Trophoblast cell (in vitro differentiated cells and primary cell): ENCODE results near the gene NRXN3.

ENCODE experiments used
- DNase-seq, 2 donors: peaks; one replicate each; pipeline ENCODE4 v3.0.0-alpha.2; 2016
- H2AFZ ChIP-seq: 2 replicates; pipeline ENCODE4 v1.6.1; 2013; ENCODE audit warnings: low read length, moderate library complexity, mild to moderate bottlenecking; ENCODE audit not compliant: insufficient read depth, poor library complexity
- H2AK5ac ChIP-seq: 2 replicates; pipeline ENCODE4 v1.6.1; 2013; ENCODE audit warnings: mild to moderate bottlenecking, low read length
- H2BK120ac ChIP-seq: 2 replicates; pipeline ENCODE4 v1.6.1; 2013; ENCODE audit warnings: low read length, mild to moderate bottlenecking, moderate library complexity; ENCODE audit not compliant: insufficient read depth, poor library complexity
- H2BK12ac ChIP-seq: 2 replicates; pipeline ENCODE4 v1.6.1; 2013; ENCODE audit warnings: mild to moderate bottlenecking, low read length, moderate library complexity
- H2BK5ac ChIP-seq: 2 replicates; pipeline ENCODE4 v1.6.1; 2013; ENCODE audit warnings: low read length, low read depth, moderate library complexity, mild to moderate bottlenecking; ENCODE audit not compliant: poor library complexity
- H3K14ac ChIP-seq: 2 replicates; pipeline ENCODE4 v1.6.1; 2013; ENCODE audit warnings: mild to moderate bottlenecking, low read length
- H3K18ac ChIP-seq: 2 replicates; pipeline ENCODE4 v1.6.1; 2013; ENCODE audit warnings: mild to moderate bottlenecking, low read length
- H3K23ac ChIP-seq: 2 replicates; pipeline ENCODE4 v1.6.1; 2013; ENCODE audit warnings: low read length
- H3K27ac ChIP-seq: 2 replicates; pipeline ENCODE4 v1.5.1; 2013; ENCODE audit warnings: low read depth, mild to moderate bottlenecking, inconsistent platforms, low read length, moderate library complexity
- H3K27me3 ChIP-seq: 2 replicates; pipeline ENCODE4 v1.6.1; 2013; ENCODE audit warnings: inconsistent platforms, mild to moderate bottlenecking, low read length, moderate library complexity; ENCODE audit not compliant: insufficient read depth
- H3K36me3 ChIP-seq, 2 experiments: 1 replicate in 1 of 2; 2 replicates in 1 of 2; pipeline ENCODE4 v1.6.1; 2013; ENCODE audit warnings: low read length in 2 of 2, mild to moderate bottlenecking in 2 of 2, moderate library complexity in 1 of 2; ENCODE audit not compliant: insufficient read depth in 2 of 2, control insufficient read depth in 1 of 2
- H3K4ac ChIP-seq: 2 replicates; pipeline ENCODE4 v1.6.1; 2013; ENCODE audit warnings: low read depth, mild to moderate bottlenecking, low read length, moderate library complexity
- H3K4me1 ChIP-seq, 2 experiments: 1 replicate in 1 of 2; 2 replicates in 1 of 2; pipeline ENCODE4 v1.6.1; 2013; ENCODE audit warnings: low read length in 2 of 2, mild to moderate bottlenecking in 2 of 2, moderate library complexity in 1 of 2; ENCODE audit not compliant: insufficient read depth in 2 of 2, control insufficient read depth in 1 of 2
- H3K4me2 ChIP-seq: 2 replicates; pipeline ENCODE4 v1.6.1; 2013; ENCODE audit warnings: inconsistent platforms, mild to moderate bottlenecking, low read length, moderate library complexity
- H3K4me3 ChIP-seq: 2 replicates; pipeline ENCODE4 v1.5.1; 2013; ENCODE audit warnings: mild to moderate bottlenecking, low read depth, low read length, inconsistent platforms
- H3K79me1 ChIP-seq: one replicate; pipeline ENCODE4 v1.6.1; 2013; ENCODE audit warnings: low read length
- H3K79me2 ChIP-seq: 2 replicates; pipeline ENCODE4 v1.6.1; 2013; ENCODE audit warnings: low read length, mild to moderate bottlenecking; ENCODE audit not compliant: control insufficient read depth, insufficient read depth, poor library complexity
- H3K9ac ChIP-seq: 2 replicates; pipeline ENCODE4 v1.6.1; 2013; ENCODE audit warnings: mild to moderate bottlenecking, low read length
- H3K9me3 ChIP-seq: 2 replicates; pipeline ENCODE4 v1.6.1; 2013; ENCODE audit warnings: low read depth, mild to moderate bottlenecking, control low read depth, inconsistent platforms, low read length; ENCODE audit not compliant: insufficient read depth
- H4K12ac ChIP-seq: 2 replicates; pipeline ENCODE4 v1.6.1; 2013; ENCODE audit warnings: low read depth, mild to moderate bottlenecking, low read length, moderate library complexity
- H4K8ac ChIP-seq: 2 replicates; pipeline ENCODE4 v1.6.1; 2013; ENCODE audit warnings: low read depth, mild to moderate bottlenecking, low read length, moderate library complexity
- H4K91ac ChIP-seq: one replicate; pipeline ENCODE4 v1.6.1; 2013; ENCODE audit warnings: low read depth, mild to moderate bottlenecking, low read length, moderate library complexity
- WGBS: extraction: QIAGEN DNeasy Blood & Tissue Kit; methylation state at CpG from one replicate; pipeline ENCODE4 v1.1.7; 2013; ENCODE audit warnings: missing lambda C conversion rate; ENCODE audit not compliant: insufficient read length, insufficient coverage; ENCODE audit errors: extremely low coverage; 5-methylcytosine and 5-hydroxymethylcytosine counted together

NRXN3 gene

DNA sequence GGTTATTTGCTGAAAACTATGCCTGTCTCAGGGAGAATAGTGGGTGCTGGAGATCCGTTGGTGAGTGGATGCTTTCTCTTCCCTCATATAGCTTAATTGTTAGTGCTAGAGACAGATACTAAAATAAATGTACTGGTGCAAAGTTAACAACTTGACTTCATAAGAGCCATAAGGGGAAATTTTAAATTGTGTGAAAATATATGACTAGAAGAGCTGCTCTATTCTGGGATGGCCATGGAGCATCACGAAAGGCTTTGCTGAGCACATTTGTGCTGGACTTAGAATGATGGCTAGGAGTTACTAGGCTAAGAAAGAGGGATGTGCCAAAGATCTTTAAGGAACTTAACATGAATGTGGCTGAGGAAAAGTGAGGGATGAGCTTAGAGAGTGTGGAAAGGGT is 668.8 kb downstream of the NRXN3 start:
- Histone ChIP-seq H3K4me1 (no peaks in the 10 kb centered on the region), H2BK5ac (no peak overlapping the region), H2AFZ (no peak overlapping the region), H3K36me3 (no peaks in the 10 kb centered on the region), H3K4ac (no peak overlapping the region), H2BK120ac (no peak overlapping the region), H4K8ac (no peak overlapping the region), H3K4me2 (no peak overlapping the region), H2AK5ac (no peak overlapping the region), H3K9me3 (no peaks in the 10 kb centered on the region), H3K4me3 (no peak overlapping the region), H3K27me3 (no peaks in the 10 kb centered on the region), H3K9ac (no peak overlapping the region), H3K79me2 (no peaks in the 10 kb centered on the region), H3K23ac (no peak overlapping the region), H3K79me1 (no peaks in the 10 kb centered on the region), H3K27ac (no peak overlapping the region), H4K12ac (no peak overlapping the region), H3K14ac (no peak overlapping the region), H4K91ac (no peak overlapping the region), H2BK12ac (no peak overlapping the region), H3K18ac (no peak overlapping the region)
- DNase-seq: no peak
- no CpG with 5 or more reads among the region's 2 CpGs for WGBS

DNA sequence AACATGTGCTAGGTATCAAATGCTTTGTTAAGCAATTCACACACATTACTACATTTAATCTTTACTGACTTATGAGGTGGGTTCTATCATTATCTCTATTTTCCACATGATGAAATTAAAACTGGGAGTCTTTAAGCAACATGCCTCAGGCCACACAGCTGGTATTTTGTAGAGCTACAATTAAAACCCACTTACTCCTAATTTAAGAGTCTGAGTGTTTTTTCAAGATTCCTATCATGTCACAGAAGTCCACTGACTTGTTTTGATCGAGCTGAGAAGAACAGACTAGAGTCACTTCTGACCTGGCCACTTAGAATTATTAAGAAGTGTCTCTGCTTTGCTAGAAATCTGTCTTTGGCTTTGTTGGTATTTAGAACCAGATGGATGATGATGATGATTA is 670.7 kb downstream of the NRXN3 start:
- H4K12ac ChIP-seq: no peak overlapping the region
- H3K9ac ChIP-seq: no peak overlapping the region
- H3K36me3 ChIP-seq: no peaks in the 10 kb centered on the region
- H4K8ac ChIP-seq: no peak overlapping the region
- H3K79me2 ChIP-seq: no peaks in the 10 kb centered on the region
- no peak overlapping the region for H3K4me3 ChIP-seq
- H4K91ac ChIP-seq: no peak overlapping the region
- no peak overlapping the region for H2AFZ ChIP-seq
- no peak overlapping the region for H3K14ac ChIP-seq
- H3K27ac ChIP-seq: no peak overlapping the region
- no peak overlapping the region for H3K4ac ChIP-seq
- no CpG with 5 or more reads among the region's 1 CpG for WGBS
- H2BK12ac ChIP-seq: no peak overlapping the region
- no peak for DNase-seq
- no peaks in the 10 kb centered on the region for H3K4me1 ChIP-seq
- no peaks in the 10 kb centered on the region for H3K9me3 ChIP-seq
- no peaks in the 10 kb centered on the region for H3K27me3 ChIP-seq
- H3K4me2 ChIP-seq: no peak overlapping the region
- no peak overlapping the region for H2AK5ac ChIP-seq
- H2BK120ac ChIP-seq: no peak overlapping the region
- no peak overlapping the region for H3K18ac ChIP-seq
- H3K23ac ChIP-seq: no peak overlapping the region
- H2BK5ac ChIP-seq: no peak overlapping the region
- no peaks in the 10 kb centered on the region for H3K79me1 ChIP-seq

DNA sequence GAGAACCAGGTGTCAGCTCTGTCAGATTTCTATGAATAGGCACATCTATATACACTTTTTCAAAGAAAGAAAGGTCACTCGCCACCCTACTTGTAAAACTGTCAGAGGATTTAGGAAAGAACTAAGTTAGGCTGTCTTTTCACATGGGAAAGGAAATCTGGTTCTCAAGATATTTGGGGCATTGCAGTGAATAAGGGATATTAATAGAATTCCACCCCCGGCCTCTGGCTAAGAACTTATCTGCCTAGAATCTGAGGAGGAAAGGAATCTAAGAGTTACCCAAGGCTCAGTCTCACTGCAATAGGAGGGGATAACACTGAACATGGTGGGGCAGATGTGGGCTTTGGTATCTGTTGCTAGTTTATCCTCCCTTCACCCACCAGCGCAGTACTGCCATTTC is 677.6 kb downstream of the NRXN3 start:
- DNase-seq: no peak
- H4K12ac ChIP-seq: no peak overlapping the region
- H2AK5ac ChIP-seq: no peak overlapping the region
- H4K8ac ChIP-seq: no peak overlapping the region
- no CpG with 5 or more reads among the region's 3 CpGs for WGBS
- no peaks in the 10 kb centered on the region for H3K9me3 ChIP-seq
- no peaks in the 10 kb centered on the region for H3K79me2 ChIP-seq
- H3K4ac ChIP-seq: no peak overlapping the region
- H2BK120ac ChIP-seq: no peak overlapping the region
- no peak overlapping the region for H4K91ac ChIP-seq
- H3K79me1 ChIP-seq: no peaks in the 10 kb centered on the region
- no peak overlapping the region for H3K9ac ChIP-seq
- H3K4me3 ChIP-seq: no peak overlapping the region
- H3K14ac ChIP-seq: no peak overlapping the region
- H2BK5ac ChIP-seq: no peak overlapping the region
- no peaks in the 10 kb centered on the region for H3K4me1 ChIP-seq
- H2AFZ ChIP-seq: no peak overlapping the region
- no peak overlapping the region for H2BK12ac ChIP-seq
- no peak overlapping the region for H3K27ac ChIP-seq
- H3K4me2 ChIP-seq: no peak overlapping the region
- H3K23ac ChIP-seq: no peak overlapping the region
- no peak overlapping the region for H3K18ac ChIP-seq
- H3K27me3 ChIP-seq: no peaks in the 10 kb centered on the region
- H3K36me3 ChIP-seq: no peaks in the 10 kb centered on the region

DNA sequence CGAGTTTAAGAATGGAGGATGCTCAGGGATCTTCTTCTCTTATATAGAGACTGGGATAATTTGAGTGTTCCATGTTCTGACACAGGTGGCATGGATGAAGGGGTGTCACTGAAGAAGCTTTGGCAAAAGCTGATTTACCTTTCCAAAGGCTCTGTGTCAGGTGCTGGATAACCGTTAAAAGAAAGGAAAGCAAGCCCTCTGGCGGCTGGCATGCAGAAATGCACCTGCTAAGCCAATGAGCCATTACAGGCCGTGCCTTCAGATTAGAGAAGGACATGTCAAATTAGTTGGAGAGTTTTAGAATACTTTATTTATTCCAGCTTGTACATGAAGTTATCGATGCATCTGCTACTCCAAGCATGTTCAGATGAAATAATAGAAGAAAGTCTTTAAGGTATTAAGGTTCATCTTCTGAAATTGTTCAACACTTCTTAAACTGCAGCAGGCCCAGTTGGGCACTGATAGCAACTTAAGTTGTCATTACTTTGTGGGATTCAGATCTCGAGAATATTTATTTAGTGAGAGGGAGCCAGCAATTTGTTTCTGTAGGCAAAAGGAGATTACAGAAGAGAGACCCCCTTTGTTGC is 678.2 kb downstream of the NRXN3 start:
- Histone ChIP-seq H3K4me3 (no peak overlapping the region), H3K23ac (no peak overlapping the region)

More for the DNA sequence above, 678.2 kb downstream of the NRXN3 start:
- H3K27ac ChIP-seq: no peak overlapping the region
- H2AFZ ChIP-seq: no peak overlapping the region
- H3K9me3 ChIP-seq: no peaks in the 10 kb centered on the region
- no CpG with 5 or more reads among the region's 6 CpGs for WGBS
- peak; percentile 41 to 78 for DNase-seq
- H3K4ac ChIP-seq: no peak overlapping the region
- H2BK12ac ChIP-seq: no peak overlapping the region
- H3K79me2 ChIP-seq: no peaks in the 10 kb centered on the region
- no peaks in the 10 kb centered on the region for H3K79me1 ChIP-seq
- no peaks in the 10 kb centered on the region for H3K36me3 ChIP-seq
- no peak overlapping the region for H4K8ac ChIP-seq
- no peak overlapping the region for H3K9ac ChIP-seq
- no peak overlapping the region for H4K12ac ChIP-seq
- H4K91ac ChIP-seq: no peak overlapping the region
- no peak overlapping the region for H3K4me2 ChIP-seq
- H2BK5ac ChIP-seq: no peak overlapping the region
- no peak overlapping the region for H3K14ac ChIP-seq
- no peaks in the 10 kb centered on the region for H3K27me3 ChIP-seq
- H2AK5ac ChIP-seq: no peak overlapping the region
- no peak overlapping the region for H2BK120ac ChIP-seq
- no peaks in the 10 kb centered on the region for H3K4me1 ChIP-seq
- no peak overlapping the region for H3K18ac ChIP-seq
